Ishikawa (cell line): ENCODE results near the gene MLKL.

Experiments used
- CEBPB ChIP-seq: IDR thresholded peaks from 2 replicates; pipeline ENCODE4 v1.6.1; 2012
- CREB1 ChIP-seq: IDR thresholded peaks from 2 replicates; pipeline ENCODE4 v1.6.1; 2012; ENCODE audit warnings: low read depth
- EGR1 ChIP-seq: IDR thresholded peaks from 2 replicates; pipeline ENCODE4 v1.6.1; 2012
- EP300 ChIP-seq: IDR thresholded peaks from 2 replicates; pipeline ENCODE4 v1.6.1; 2012; ENCODE audit warnings: borderline replicate concordance
- FOXM1 ChIP-seq: IDR thresholded peaks from 2 replicates; pipeline ENCODE4 v1.6.1; 2012; ENCODE audit warnings: low read depth, borderline replicate concordance
- MAX ChIP-seq: IDR thresholded peaks from 2 replicates; pipeline ENCODE4 v1.6.1; 2012
- NFIC ChIP-seq: IDR thresholded peaks from 2 replicates; pipeline ENCODE4 v1.6.1; 2012
- REST ChIP-seq: IDR thresholded peaks from 2 replicates; pipeline ENCODE4 v1.6.1; 2012; ENCODE audit warnings: low read depth, mild to moderate bottlenecking
- TAF1 ChIP-seq: IDR thresholded peaks from 2 replicates; pipeline ENCODE4 v1.6.1; 2012; ENCODE audit warnings: low read depth, mild to moderate bottlenecking
- TCF12 ChIP-seq: IDR thresholded peaks from 2 replicates; pipeline ENCODE4 v1.6.1; 2012; ENCODE audit warnings: low read depth
- TEAD4 ChIP-seq: IDR thresholded peaks from 2 replicates; pipeline ENCODE4 v1.6.1; 2012
- USF1 ChIP-seq: IDR thresholded peaks from 2 replicates; pipeline ENCODE4 v1.6.1; 2012
- YY1 ChIP-seq: IDR thresholded peaks from 2 replicates; pipeline ENCODE4 v1.6.1; 2012; ENCODE audit warnings: low read depth
- ZBTB7A ChIP-seq: IDR thresholded peaks from 2 replicates; pipeline ENCODE4 v1.6.1; 2012; ENCODE audit warnings: low read depth

- TF ChIP-seq CEBPB (no peak), TCF12 (no peak), EP300 (no peak), REST (no peak), MAX (no peak), USF1 (no peak), TEAD4 (no peak), ZBTB7A (no peak), NFIC (no peak), TAF1 (no peak), CREB1 (no peak), YY1 (no peak), FOXM1 (no peak), EGR1 (no peak)
Measured at GRCh38 chr16:74623839-74624235, 76.8 kb downstream of the MLKL start.
